GM06990 (cell line): ENCODE results near the gene CCDC137.

ENCODE experiments used
- DNase-seq: peaks from one replicate; pipeline ENCODE4 v3.0.0-alpha.2; 2011; ENCODE audit not compliant: insufficient read length; ENCODE audit errors: extremely low read depth
- H3K27me3 ChIP-seq: replicated peaks from 2 replicates; pipeline ENCODE4 v1.6.0; 2011; ENCODE audit warnings: low read length; ENCODE audit not compliant: control insufficient read depth, insufficient read depth
- H3K36me3 ChIP-seq: 2 replicates; pipeline ENCODE4 v1.5.1; 2011; ENCODE audit warnings: low read length; ENCODE audit not compliant: control insufficient read depth, insufficient read depth
- H3K4me3 ChIP-seq: replicated peaks from 2 replicates; pipeline ENCODE4 v1.5.1; 2011; ENCODE audit warnings: low read depth, mild to moderate bottlenecking, control low read depth, low read length
- TF ChIP-seq, protein P1 (sequence below): IDR thresholded peaks from 2 replicates; pipeline ENCODE4 v1.5.1; 2011; ENCODE audit warnings: low read length, control low read depth, mild to moderate bottlenecking, inconsistent platforms; ENCODE audit not compliant: insufficient read depth, poor library complexity, severe bottlenecking

CCDC137 gene

DNA sequence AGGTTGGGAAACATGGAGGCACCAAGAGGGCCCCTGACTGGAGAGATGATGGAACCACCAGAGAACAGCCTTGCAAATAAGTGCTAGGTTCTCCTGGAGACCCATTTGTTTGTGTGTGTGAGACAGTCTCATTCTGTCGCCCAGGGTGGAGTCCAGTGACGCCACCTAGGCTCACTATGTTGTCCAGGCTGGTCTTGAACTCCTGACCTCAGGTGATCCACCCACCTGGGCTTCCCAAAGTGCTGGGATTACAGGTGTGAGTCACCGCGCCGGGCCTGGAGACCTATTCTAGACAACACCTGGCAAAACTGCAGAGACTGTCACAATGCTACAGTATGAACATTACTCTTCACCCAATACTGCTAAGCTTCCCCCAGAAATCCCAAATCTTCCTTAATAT is 31.1 kb upstream of the CCDC137 start:
- Histone ChIP-seq H3K4me3 (peak overlapping the region; percentile 99), H3K27me3 (no peaks in the 10 kb centered on the region), H3K36me3 (peaks cover 2% of the 10 kb centered on the region)
- no peak for DNase-seq
- TF ChIP-seq, protein P1, sequence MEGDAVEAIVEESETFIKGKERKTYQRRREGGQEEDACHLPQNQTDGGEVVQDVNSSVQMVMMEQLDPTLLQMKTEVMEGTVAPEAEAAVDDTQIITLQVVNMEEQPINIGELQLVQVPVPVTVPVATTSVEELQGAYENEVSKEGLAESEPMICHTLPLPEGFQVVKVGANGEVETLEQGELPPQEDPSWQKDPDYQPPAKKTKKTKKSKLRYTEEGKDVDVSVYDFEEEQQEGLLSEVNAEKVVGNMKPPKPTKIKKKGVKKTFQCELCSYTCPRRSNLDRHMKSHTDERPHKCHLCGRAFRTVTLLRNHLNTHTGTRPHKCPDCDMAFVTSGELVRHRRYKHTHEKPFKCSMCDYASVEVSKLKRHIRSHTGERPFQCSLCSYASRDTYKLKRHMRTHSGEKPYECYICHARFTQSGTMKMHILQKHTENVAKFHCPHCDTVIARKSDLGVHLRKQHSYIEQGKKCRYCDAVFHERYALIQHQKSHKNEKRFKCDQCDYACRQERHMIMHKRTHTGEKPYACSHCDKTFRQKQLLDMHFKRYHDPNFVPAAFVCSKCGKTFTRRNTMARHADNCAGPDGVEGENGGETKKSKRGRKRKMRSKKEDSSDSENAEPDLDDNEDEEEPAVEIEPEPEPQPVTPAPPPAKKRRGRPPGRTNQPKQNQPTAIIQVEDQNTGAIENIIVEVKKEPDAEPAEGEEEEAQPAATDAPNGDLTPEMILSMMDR, result no peak

DNA sequence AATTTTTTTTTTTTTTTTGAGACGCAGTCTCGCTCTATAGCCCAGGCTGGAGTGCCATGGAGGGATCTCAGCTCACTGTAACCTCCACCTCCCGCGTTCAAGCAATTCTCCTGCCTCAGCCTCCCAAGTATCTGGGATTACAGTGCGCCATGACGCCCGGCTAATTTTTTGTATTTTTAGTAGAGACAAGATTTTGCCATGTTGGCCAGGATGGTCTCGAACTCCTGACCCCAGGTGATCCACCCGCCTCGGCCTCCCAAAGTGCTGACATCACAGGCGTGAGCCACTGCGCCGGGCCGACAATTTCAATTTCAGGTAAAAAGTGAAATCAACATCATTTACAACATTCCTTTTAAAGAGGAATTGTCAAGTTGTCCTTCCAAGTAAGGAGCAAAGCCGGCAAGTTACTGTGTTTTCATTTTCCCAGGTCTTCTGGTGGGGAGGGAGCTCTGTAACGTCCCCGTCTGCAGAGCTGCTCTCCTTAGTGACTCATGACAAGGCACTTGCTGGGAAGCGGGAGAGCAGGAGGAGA is 30.5 kb upstream of the CCDC137 start:
- peak overlapping the region; percentile 99 for H3K4me3 ChIP-seq
- H3K27me3 ChIP-seq, result no peaks in the 10 kb centered on the region
- no peak for DNase-seq
- peaks cover 2% of the 10 kb centered on the region for H3K36me3 ChIP-seq
- TF ChIP-seq, protein P1, result no peak

DNA sequence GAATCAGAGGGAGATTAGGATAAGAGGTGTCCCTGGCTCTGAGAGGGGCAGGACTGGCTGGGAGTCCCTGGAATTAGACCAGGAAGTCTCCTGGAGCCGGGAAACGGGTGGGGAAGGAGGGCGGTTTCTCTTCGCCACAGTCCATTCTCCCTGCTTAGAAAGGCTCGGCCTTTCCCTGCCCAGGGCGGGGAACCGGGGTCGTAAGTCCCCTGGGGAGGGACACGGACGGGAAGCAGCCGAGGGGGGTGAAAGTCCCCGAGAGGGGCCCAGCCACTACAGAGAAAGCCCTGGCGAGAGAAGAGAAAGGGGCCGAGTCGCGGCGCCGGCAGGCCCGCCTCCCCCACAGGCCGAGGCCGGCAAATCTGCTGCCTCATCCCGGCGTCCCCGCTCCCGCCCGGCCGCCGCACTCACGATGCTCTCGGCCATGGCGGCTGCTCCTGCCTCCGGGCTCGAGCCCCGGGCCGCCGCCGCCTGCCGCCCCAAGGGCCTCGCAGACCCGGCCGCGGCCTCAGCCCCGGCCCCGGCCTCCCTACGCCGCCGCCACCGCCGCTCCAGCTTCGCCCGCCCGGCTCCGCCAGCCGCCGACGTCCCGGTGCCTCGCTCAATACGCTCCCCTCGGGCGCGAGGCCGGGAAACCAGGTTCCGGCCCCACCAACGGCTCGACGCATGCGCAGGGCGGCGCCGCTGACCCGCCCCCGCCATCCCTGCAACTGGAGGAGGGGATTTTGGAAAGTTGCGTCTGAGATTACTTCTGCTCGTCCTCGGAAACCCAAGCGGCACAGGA is 29.8 kb upstream of the CCDC137 start, which contains the start of the genes NPLOC4 and TSPAN10:
Gene NPLOC4 (minus strand): TSS at position 608 of the 784 bp plus-strand sequence. CDS start 182 bp downstream, at position 426.
Gene TSPAN10 (plus strand): TSS at position 692 of the 784 bp plus-strand sequence. CDS start 5,217 bp downstream, outside the sequence.
- peak; percentile 91 for DNase-seq
- no peaks in the 10 kb centered on the region for H3K36me3 ChIP-seq
- H3K27me3 ChIP-seq, result no peaks in the 10 kb centered on the region
- TF ChIP-seq, protein P1, result no peak
- H3K4me3 ChIP-seq, result peak within 1 kb of the TSS; percentile 99

DNA sequence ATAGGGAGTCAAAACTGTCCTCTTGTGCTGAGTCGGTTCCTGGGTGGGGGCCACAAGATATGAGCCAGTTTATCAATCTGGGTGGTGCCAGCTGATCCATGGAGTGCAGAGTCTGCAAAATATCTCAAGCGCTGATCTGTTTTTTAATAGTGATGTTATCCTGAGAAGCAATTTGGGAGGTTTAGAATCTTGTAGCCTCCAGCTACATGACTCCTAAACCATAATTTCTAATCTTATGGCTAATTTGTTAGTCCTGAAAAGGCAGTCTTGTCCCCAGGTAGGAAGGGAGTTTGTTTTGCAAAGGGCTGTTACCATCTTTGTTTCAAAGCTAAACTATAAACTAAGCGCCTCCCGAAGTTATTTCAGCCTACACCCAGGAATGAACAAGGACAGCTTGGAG is 27.9 kb upstream of the CCDC137 start:
- Histone ChIP-seq H3K4me3 (no peak overlapping the region), H3K27me3 (no peaks in the 10 kb centered on the region), H3K36me3 (no peaks in the 10 kb centered on the region)
- TF ChIP-seq, protein P1, result no peak
- no peak for DNase-seq

DNA sequence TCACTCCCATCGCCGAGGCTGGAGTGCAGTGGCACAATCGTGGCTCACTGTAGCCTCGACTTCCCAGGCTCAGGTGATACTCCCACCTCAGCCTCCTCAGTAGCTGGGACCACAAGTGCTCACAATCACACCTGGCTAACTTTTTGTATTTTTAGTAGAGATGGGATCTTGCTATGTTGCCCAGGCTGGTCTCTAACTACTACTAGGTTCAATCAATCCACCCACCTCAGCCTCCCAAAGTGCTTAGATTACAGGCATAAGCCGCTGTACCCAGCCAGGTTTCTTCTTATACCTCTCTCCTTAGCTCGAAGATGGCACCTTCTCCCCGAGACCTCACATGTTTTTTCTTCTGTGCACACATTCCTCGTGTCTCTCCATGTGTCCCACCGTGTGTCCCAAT is 26.5 kb upstream of the CCDC137 start:
- Histone ChIP-seq H3K27me3 (no peaks in the 10 kb centered on the region), H3K4me3 (no peak overlapping the region), H3K36me3 (no peaks in the 10 kb centered on the region)
- TF ChIP-seq, protein P1, result no peak
- no peak for DNase-seq
